Measurements from ENCODE around the gene PCDHGB5.
"Not testable (repeated sequence)": the region's sequence is repeated elsewhere in the genome, so short reads cannot be mapped to it uniquely, and the experiment has no call there.

The PCDHGB5 gene

DNA sequence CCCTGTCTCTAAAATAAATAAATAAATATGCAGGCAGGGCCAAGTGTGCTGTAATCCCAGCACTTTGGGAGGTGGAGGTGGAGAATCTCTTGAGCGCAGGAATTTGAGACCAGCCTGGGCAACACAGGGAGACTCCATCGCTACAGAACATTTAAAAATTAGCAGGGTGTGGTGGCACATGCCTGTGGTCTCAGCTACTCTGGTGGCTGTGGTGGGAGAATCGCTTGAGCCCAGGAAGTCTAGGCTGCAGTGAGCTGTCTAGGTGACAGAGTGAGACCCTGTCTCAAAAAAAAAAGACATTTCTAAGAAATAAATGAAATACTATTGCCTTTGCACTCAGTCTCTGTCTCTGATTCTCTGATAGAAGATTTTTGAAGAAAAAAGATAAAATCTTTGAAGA is 13.8 kb downstream of the PCDHGB5 start:
- H3K27me3 Mint-ChIP-seq (ENCODE audit: low read depth) = peaks cover 23% of the 10 kb centered on the region
- peaks cover 92% of the 10 kb centered on the region for H3K36me3 Mint-ChIP-seq (ENCODE audit: low read depth)
- peaks cover 75% of the 10 kb centered on the region for H3K9me3 Mint-ChIP-seq
- H3K4me1 Mint-ChIP-seq = peaks cover 15% of the 10 kb centered on the region
- H3K4me3 Mint-ChIP-seq = peak overlapping the region; percentile 50 to 72 (median 69)
- H3K27ac Mint-ChIP-seq = no peak overlapping the region
- TF ChIP-seq CTCF (IDR thresholded peaks at IDR 0.05; ENCODE audit: unreplicated experiment in 3 of 3) = no peak

DNA sequence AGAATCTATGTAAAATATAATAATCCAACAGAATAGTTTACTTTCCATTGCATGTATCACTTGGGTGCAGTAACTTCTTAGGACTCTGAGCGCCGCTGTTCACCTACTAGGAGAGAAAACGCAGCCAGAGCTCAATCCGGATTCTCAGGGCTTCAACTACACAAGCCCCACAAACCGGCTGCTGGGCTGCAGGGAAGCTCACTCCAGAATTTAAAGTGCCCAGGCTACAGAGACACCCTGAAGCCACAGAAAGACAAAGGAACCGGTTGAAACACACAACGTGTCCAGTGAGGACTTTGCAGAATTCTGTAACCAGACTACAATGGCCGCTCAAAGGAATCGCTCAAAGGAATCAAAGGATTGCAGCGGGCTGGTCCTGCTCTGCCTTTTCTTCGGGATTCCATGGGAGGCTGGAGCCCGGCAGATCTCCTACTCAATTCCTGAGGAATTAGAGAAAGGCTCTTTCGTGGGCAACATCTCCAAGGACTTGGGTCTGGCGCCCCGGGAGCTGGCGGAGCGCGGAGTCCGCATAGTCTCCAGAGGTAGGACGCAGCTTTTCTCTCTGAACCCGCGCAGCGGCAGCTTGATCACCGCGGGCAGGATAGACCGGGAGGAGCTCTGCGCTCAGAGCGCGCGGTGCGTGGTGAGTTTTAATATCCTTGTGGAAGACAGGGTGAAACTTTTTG is 15.2 kb downstream of the PCDHGB5 start, which contains the start of gene PCDHGA10:
Gene PCDHGA10, plus strand, starts transcription at position 134 of the 686 bp plus-strand sequence. Its CDS starts 189 bp downstream, at position 323.
- peak; percentile 15 to 47 (median 37) for TF ChIP-seq CTCF (IDR thresholded peaks at IDR 0.05; ENCODE audit: unreplicated experiment in 3 of 3)
- H3K36me3 Mint-ChIP-seq (ENCODE audit: low read depth) = peaks cover 96% of the 10 kb centered on the region
- peaks cover 25% of the 10 kb centered on the region for H3K27me3 Mint-ChIP-seq (ENCODE audit: low read depth)
- peak within 1 kb of the TSS; percentile 83 to 85 (median 85) for H3K4me3 Mint-ChIP-seq
- peak within 1 kb of the TSS in 2 of 3 experiments; percentile 80 to 88 for H3K27ac Mint-ChIP-seq
- peaks cover 15% of the 10 kb centered on the region for H3K4me1 Mint-ChIP-seq
- peaks cover 77% of the 10 kb centered on the region for H3K9me3 Mint-ChIP-seq

DNA sequence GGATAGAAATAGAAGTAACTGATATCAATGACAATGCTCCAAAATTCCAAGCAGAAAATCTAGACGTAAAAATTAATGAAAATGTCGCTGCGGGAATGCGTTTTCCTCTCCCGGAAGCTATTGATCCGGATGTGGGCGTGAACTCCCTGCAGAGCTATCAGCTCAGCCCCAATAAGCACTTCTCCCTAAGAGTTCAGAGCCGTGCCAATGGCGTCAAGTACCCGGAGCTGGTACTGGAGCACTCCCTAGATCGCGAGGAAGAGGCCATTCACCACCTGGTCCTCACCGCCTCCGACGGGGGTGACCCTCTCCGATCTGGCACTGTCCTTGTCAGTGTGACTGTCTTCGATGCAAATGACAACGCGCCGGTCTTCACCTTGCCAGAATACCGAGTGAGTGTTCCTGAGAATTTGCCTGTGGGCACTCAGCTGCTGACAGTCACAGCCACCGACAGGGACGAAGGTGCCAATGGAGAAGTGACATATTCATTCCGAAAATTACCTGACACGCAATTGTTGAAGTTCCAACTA is 15.9 kb downstream of the PCDHGB5 start:
- peak overlapping the region in 1 of 3 experiments; percentile 88 for H3K27ac Mint-ChIP-seq
- peaks cover 27% of the 10 kb centered on the region for H3K27me3 Mint-ChIP-seq (ENCODE audit: low read depth)
- H3K36me3 Mint-ChIP-seq (ENCODE audit: low read depth) = peaks cover 96% of the 10 kb centered on the region
- H3K4me3 Mint-ChIP-seq = peak overlapping the region; percentile 83 to 85 (median 85)
- H3K9me3 Mint-ChIP-seq = peaks cover 77% of the 10 kb centered on the region
- peaks cover 10% of the 10 kb centered on the region for H3K4me1 Mint-ChIP-seq
- TF ChIP-seq CTCF (IDR thresholded peaks at IDR 0.05; ENCODE audit: unreplicated experiment in 3 of 3) = no peak

- H3K4me1 Mint-ChIP-seq = not testable (repeated sequence)
- peaks cover 96% of the 10 kb centered on the region for H3K36me3 Mint-ChIP-seq (ENCODE audit: low read depth)
Measured at GRCh38 chr5:141414548-141415274, 17.0 kb downstream of the PCDHGB5 start.

GRCh38 chr5:141415275-141415618 is 17.5 kb downstream of the PCDHGB5 start:
- H3K4me1 Mint-ChIP-seq, H3K27ac Mint-ChIP-seq, H3K4me3 Mint-ChIP-seq: not testable (repeated sequence)
- peaks cover 22% of the 10 kb centered on the region for H3K27me3 Mint-ChIP-seq (ENCODE audit: low read depth)
- H3K9me3 Mint-ChIP-seq = peaks cover 77% of the 10 kb centered on the region
- H3K36me3 Mint-ChIP-seq (ENCODE audit: low read depth) = peaks cover 98% of the 10 kb centered on the region

More at GRCh38 chr5:141414548-141415274, 17.0 kb downstream of the PCDHGB5 start:
- H3K27ac Mint-ChIP-seq = not testable (repeated sequence)
- peaks cover 23% of the 10 kb centered on the region for H3K27me3 Mint-ChIP-seq (ENCODE audit: low read depth)
- H3K9me3 Mint-ChIP-seq = peaks cover 75% of the 10 kb centered on the region
- H3K4me3 Mint-ChIP-seq = peak overlapping the region in 2 of 3 experiments; percentile 42 to 46

DNA sequence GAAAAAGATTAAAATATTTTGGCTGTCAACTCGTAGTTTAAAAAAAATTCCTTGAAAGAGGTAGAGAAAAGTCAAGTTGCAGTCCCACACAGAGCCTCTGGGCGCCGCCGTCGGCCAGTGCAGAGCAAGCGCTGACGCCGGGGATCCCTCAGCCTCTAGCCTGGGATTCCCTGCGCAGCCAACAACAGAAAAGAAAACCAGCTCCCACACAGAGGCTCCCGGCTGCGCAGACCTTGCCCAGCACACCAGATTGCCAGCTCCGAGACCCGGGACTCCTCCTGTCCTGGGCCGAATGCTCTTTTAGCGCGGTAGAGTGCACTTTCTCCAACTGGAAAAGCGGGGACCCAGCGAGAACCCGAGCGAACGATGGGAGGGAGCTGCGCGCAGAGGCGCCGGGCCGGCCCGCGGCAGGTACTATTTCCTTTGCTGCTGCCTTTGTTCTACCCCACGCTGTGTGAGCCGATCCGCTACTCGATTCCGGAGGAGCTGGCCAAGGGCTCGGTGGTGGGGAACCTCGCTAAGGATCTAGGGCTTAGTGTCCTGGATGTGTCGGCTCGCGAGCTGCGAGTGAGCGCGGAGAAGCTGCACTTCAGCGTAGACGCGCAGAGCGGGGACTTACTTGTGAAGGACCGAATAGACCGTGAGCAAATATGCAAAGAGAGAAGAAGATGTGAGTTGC is 19.9 kb downstream of the PCDHGB5 start, which contains the start of gene PCDHGB7:
Gene PCDHGB7, plus strand, starts transcription at position 184 of the 679 bp plus-strand sequence. Its CDS starts 183 bp downstream, at position 367.
- not testable (repeated sequence) for H3K27ac Mint-ChIP-seq, H3K4me1 Mint-ChIP-seq
- Mint-ChIP-seq H3K36me3 (ENCODE audit: low read depth) (peaks cover 98% of the 10 kb centered on the region), H3K4me3 (peak within 1 kb of the TSS; percentile 54 to 72 (median 72)), H3K9me3 (peaks cover 87% of the 10 kb centered on the region), H3K27me3 (ENCODE audit: low read depth) (peaks cover 19% of the 10 kb centered on the region)
